OCI-LY7 (cell line): ENCODE data around the gene ABHD12.

Source experiments
- CTCF ChIP-seq: fragments of 200-600 bp; sonication (generic); conservative IDR thresholded peaks from 2 replicates; pipeline ENCODE4 v1.5.1; 2014; ENCODE audit warnings: mild to moderate bottlenecking, antibody characterized with exemption, low read length, moderate library complexity, mixed read lengths
- EZH2phosphoT487 ChIP-seq: fragments of 200-600 bp; sonication (generic); IDR thresholded peaks from 2 replicates; pipeline ENCODE4 v1.6.1; 2018; ENCODE audit warnings: low read depth, borderline replicate concordance, mild to moderate bottlenecking, mixed run types, antibody characterized with exemption, low read length, moderate library complexity, mixed read lengths

- TF ChIP-seq CTCF (no peak), EZH2phosphoT487 (no peak)
Observed at GRCh38 chr20:25286917-25287316, 103.7 kb downstream of the ABHD12 start.
